Gastrocnemius medialis (tissue), 4 donors: ENCODE data around the gene ZNF783.

Source experiments
- POLR2A ChIP-seq, 2 donors: fragments of 450-650 bp; IDR thresholded peaks; one replicate each; pipeline ENCODE4 v1.6.1; 2017; ENCODE audit warnings: antibody characterized with exemption in 2 of 2, mild to moderate bottlenecking in 2 of 2, moderate library complexity in 2 of 2
- TF ChIP-seq, protein P1 (sequence below), 5 experiments: fragments of 450-650 bp in 3 of 5; fragments of 200-600 bp in 2 of 5; sonication (generic) in 2 of 5; IDR thresholded peaks in 4 of 5; conservative IDR thresholded peaks in 1 of 5; 1 replicate in 4 of 5; 2 replicates in 1 of 5; pipeline ENCODE4 v1.5.1; 2016 to 2019; ENCODE audit warnings: antibody characterized with exemption in 5 of 5, mild to moderate bottlenecking in 3 of 5, moderate library complexity in 3 of 5

DNA sequence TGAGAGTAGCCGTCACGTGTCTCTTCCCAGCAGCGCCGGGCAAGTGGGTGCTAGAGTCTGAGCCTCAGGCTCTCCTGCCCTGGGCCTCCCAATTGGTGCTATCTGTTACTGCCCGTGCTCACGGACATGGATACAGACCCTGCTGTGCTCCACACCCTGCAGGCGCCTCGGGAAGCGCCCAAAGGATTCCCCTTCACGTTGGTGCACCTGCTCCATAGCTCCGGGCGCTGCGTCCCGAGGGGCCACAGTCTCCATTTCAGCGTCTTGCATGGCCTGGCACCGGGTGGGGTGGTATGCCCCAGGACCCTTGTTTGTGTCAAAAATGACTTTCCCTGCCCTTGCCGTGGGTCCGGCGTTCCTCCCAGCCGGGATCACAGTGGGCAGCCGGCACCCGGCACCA lies 36.3 kb upstream of the ZNF783 start:
- TF ChIP-seq, protein P1, sequence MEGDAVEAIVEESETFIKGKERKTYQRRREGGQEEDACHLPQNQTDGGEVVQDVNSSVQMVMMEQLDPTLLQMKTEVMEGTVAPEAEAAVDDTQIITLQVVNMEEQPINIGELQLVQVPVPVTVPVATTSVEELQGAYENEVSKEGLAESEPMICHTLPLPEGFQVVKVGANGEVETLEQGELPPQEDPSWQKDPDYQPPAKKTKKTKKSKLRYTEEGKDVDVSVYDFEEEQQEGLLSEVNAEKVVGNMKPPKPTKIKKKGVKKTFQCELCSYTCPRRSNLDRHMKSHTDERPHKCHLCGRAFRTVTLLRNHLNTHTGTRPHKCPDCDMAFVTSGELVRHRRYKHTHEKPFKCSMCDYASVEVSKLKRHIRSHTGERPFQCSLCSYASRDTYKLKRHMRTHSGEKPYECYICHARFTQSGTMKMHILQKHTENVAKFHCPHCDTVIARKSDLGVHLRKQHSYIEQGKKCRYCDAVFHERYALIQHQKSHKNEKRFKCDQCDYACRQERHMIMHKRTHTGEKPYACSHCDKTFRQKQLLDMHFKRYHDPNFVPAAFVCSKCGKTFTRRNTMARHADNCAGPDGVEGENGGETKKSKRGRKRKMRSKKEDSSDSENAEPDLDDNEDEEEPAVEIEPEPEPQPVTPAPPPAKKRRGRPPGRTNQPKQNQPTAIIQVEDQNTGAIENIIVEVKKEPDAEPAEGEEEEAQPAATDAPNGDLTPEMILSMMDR (IDR thresholded peaks at IDR 0.05 in 4 of 5, conservative IDR thresholded peaks at IDR 0.05 in 1 of 5), result no peak
- no peak for TF ChIP-seq POLR2A (IDR thresholded peaks at IDR 0.05)
